Measurements from ENCODE around the gene MS4A6E. TPM values are rescaled to one million over a fixed set of nuclear protein-coding genes. Genes with fewer than 3 reads are reported as not detected.

The MS4A6E gene
- total RNA-seq, 1 donor from 2014 or later: not detected

GRCh38 chr11:60372767-60373166 is 45.7 kb downstream of the MS4A6E start:
- H3K27me3 Mint-ChIP-seq (ENCODE audit: low read depth): peaks cover 8% of the 10 kb centered on the region
- no peak overlapping the region for H3K4me3 Mint-ChIP-seq (ENCODE audit: unreplicated experiment)
- H3K27ac Mint-ChIP-seq (ENCODE audit: unreplicated experiment): no peak overlapping the region
- H3K9me3 Mint-ChIP-seq (ENCODE audit: low read depth): no peaks in the 10 kb centered on the region
- no peak for TF ChIP-seq CTCF (IDR thresholded peaks at IDR 0.05)
- no peaks in the 10 kb centered on the region for H3K36me3 Mint-ChIP-seq (ENCODE audit: low read depth)
- peaks cover 8% of the 10 kb centered on the region for H3K4me1 Mint-ChIP-seq (ENCODE audit: low read depth)
- no peak for DNase-seq (ENCODE audit: low spot score)

- TF ChIP-seq CTCF (IDR thresholded peaks at IDR 0.05): no peak
- H3K36me3 Mint-ChIP-seq (ENCODE audit: low read depth): no peaks in the 10 kb centered on the region
- H3K4me1 Mint-ChIP-seq (ENCODE audit: low read depth): peaks cover 7% of the 10 kb centered on the region
- H3K27me3 Mint-ChIP-seq (ENCODE audit: low read depth): peaks cover 15% of the 10 kb centered on the region
- no peak overlapping the region for H3K27ac Mint-ChIP-seq (ENCODE audit: unreplicated experiment)
- no peaks in the 10 kb centered on the region for H3K9me3 Mint-ChIP-seq (ENCODE audit: low read depth)
- H3K4me3 Mint-ChIP-seq (ENCODE audit: unreplicated experiment): no peak overlapping the region
- DNase-seq (ENCODE audit: low spot score): no peak
Observed at GRCh38 chr11:60375316-60375715, 48.3 kb downstream of the MS4A6E start.

GRCh38 chr11:60376601-60377000 is 49.5 kb downstream of the MS4A6E start:
- H3K27me3 Mint-ChIP-seq (ENCODE audit: low read depth): peaks cover 21% of the 10 kb centered on the region
- DNase-seq (ENCODE audit: low spot score): no peak
- no peaks in the 10 kb centered on the region for H3K4me1 Mint-ChIP-seq (ENCODE audit: low read depth)
- no peak overlapping the region for H3K4me3 Mint-ChIP-seq (ENCODE audit: unreplicated experiment)
- no peaks in the 10 kb centered on the region for H3K36me3 Mint-ChIP-seq (ENCODE audit: low read depth)
- H3K27ac Mint-ChIP-seq (ENCODE audit: unreplicated experiment): no peak overlapping the region
- H3K9me3 Mint-ChIP-seq (ENCODE audit: low read depth): no peaks in the 10 kb centered on the region
- TF ChIP-seq CTCF (IDR thresholded peaks at IDR 0.05): no peak

GRCh38 chr11:60377401-60378136 is 50.5 kb downstream of the MS4A6E start:
- no peaks in the 10 kb centered on the region for H3K36me3 Mint-ChIP-seq (ENCODE audit: low read depth)
- no peaks in the 10 kb centered on the region for H3K4me1 Mint-ChIP-seq (ENCODE audit: low read depth)
- H3K27ac Mint-ChIP-seq (ENCODE audit: unreplicated experiment): no peak overlapping the region
- no peak for DNase-seq (ENCODE audit: low spot score)
- H3K27me3 Mint-ChIP-seq (ENCODE audit: low read depth): peaks cover 26% of the 10 kb centered on the region
- H3K4me3 Mint-ChIP-seq (ENCODE audit: unreplicated experiment): no peak overlapping the region
- H3K9me3 Mint-ChIP-seq (ENCODE audit: low read depth): no peaks in the 10 kb centered on the region
- TF ChIP-seq CTCF (IDR thresholded peaks at IDR 0.05): no peak

GRCh38 chr11:60378354-60378753 is 51.3 kb downstream of the MS4A6E start, which contains the start of gene MS4A7:
Gene MS4A7, plus strand, starts transcription at chr11:60378532. Its CDS starts 4,610 bp downstream, at chr11:60383142.
- peaks cover 26% of the 10 kb centered on the region for H3K27me3 Mint-ChIP-seq (ENCODE audit: low read depth)
- H3K9me3 Mint-ChIP-seq (ENCODE audit: low read depth): no peaks in the 10 kb centered on the region
- TF ChIP-seq CTCF (IDR thresholded peaks at IDR 0.05): no peak
- no peak within 1 kb of the TSS for H3K4me3 Mint-ChIP-seq (ENCODE audit: unreplicated experiment)
- no peaks in the 10 kb centered on the region for H3K4me1 Mint-ChIP-seq (ENCODE audit: low read depth)
- no peak within 1 kb of the TSS for H3K27ac Mint-ChIP-seq (ENCODE audit: unreplicated experiment)
- H3K36me3 Mint-ChIP-seq (ENCODE audit: low read depth): no peaks in the 10 kb centered on the region
- no peak for DNase-seq (ENCODE audit: low spot score)
